ENCODE data around the gene HIRIP3. TPM values are rescaled to one million over a fixed set of nuclear protein-coding genes. Genes with fewer than 3 reads are reported as not detected.

HIRIP3 gene
- total and polyA plus RNA-seq, 2 of the 4 experiments (the other 2 are of a cell fraction) = 5.0 to 10.5 TPM

DNA sequence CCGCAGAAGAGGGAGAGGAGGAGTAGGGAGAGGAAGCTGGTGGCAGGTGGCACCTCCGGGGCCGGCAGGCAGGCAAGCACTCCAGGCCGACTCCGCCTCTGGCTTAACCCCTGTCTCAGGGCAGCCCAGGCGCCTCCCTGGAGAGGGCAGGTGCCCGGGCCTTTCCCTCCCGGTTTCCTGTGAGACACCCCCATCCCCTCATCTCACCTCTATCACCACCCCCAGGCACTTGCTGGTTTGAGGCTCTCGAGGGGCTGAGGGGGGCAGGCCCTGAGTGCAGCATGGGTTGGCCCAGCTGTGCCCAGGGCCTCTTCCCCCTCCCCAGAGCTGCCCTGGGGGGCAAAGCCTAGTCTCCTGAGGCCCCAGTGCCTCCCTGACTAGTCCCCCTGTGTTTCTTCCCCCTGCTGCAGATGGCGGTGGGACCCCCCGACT, 9.4 kb upstream of the HIRIP3 start:
- H3K56ac ChIP-seq (ENCODE audit: extremely low read depth, insufficient read depth, low read length) = no peak overlapping the region
- H3K23ac ChIP-seq (ENCODE audit: low read depth, low read length) = no peak overlapping the region
- POLR2A ChIA-PET (ENCODE audit: unreplicated experiment) = interaction anchor here (0.5 to 0.6 kb wide), 2 partner anchors 13 to 886 kb away, joined by 3 to 5 read pairs; no protein-coding TSS in a partner anchor
- no peak overlapping the region for H3K14ac ChIP-seq (replicated peaks; ENCODE audit: low read depth, low read length)
- H2BK5ac ChIP-seq (ENCODE audit: low read depth, low read length, poor library complexity, severe bottlenecking) = no peak overlapping the region
- no peak overlapping the region for H4K8ac ChIP-seq (ENCODE audit: low read depth in 2 of 2, low read length in 2 of 2)
- peaks cover 6% of the 10 kb centered on the region; the same call in 1 of the 2 replicates for H3K27me3 ChIP-seq (ENCODE audit: control insufficient read depth, insufficient read depth, low read length)
- in situ Hi-C loops (cut with MboI; ENCODE audit: low sequenced_read_pairs) = no loop called here
- H3K18ac ChIP-seq (ENCODE audit: low read depth, low read length) = no peak overlapping the region
- no peak overlapping the region for H3K4ac ChIP-seq (ENCODE audit: low read depth, low read length)
- dilution Hi-C loops (cut with HindIII; ENCODE audit: low sequenced_read_pairs, unreplicated experiment) = no loop called here
- H3K9me3 ChIP-seq (ENCODE audit: control insufficient read depth, insufficient read depth, low read length) = no peaks in the 10 kb centered on the region
- intact Hi-C loops (cut with micrococcal nuclease) = no loop called here
- peaks cover 17% of the 10 kb centered on the region for H3K36me3 ChIP-seq (ENCODE audit: control insufficient read depth, insufficient read depth, low read length)
- peaks cover 2 to 7% of the 10 kb centered on the region in 2 experiments; a peak in 3 of 4 replicates for H3K79me1 ChIP-seq (ENCODE audit: low read depth in 1 of 2, low read length in 2 of 2)
- H3K4me2 ChIP-seq (ENCODE audit: low read depth, low read length) = no peak overlapping the region
- no peak overlapping the region for H3K4me3 ChIP-seq (ENCODE audit: insufficient read depth, low read depth, low read length)
- no peaks in the 10 kb centered on the region for H3K9me1 ChIP-seq (ENCODE audit: insufficient read depth, low read length)
- no peaks in the 10 kb centered on the region for H3K4me1 ChIP-seq (ENCODE audit: control insufficient read depth, insufficient read depth, low read length)
- no peak overlapping the region for H2BK120ac ChIP-seq (ENCODE audit: low read depth, low read length)
- ATAC-seq (ENCODE audit: low read depth) (no peak), DNase-seq (no peak)
- no peak overlapping the region for H4K5ac ChIP-seq (ENCODE audit: low read depth, low read length)
- no peak overlapping the region for H2AFZ ChIP-seq (replicated peaks; ENCODE audit: low read length, poor library complexity)
- CTCF ChIA-PET = no interaction called here
- no peak overlapping the region for H3K9ac ChIP-seq (ENCODE audit: low read depth, low read length)
- WGBS, 2 experiments (ENCODE audit: extremely low coverage in 2 of 2, insufficient read length in 1 of 2) = no CpG with 5 or more reads among the region's 11 CpGs
- no peak for TF ChIP-seq FOS (IDR thresholded peaks at IDR 0.05; ENCODE audit: low read depth, low read length)
- TF ChIP-seq RAD21 (IDR thresholded peaks at IDR 0.05; ENCODE audit: low read length) = no peak
- no peak for TF ChIP-seq NFE2L2 (IDR thresholded peaks at IDR 0.05; ENCODE audit: low read depth, low read length)
- no peak for TF ChIP-seq MAZ (IDR thresholded peaks at IDR 0.05; ENCODE audit: borderline replicate concordance, low read depth, low read length)
- no peak for TF ChIP-seq RCOR1 (IDR thresholded peaks at IDR 0.05; ENCODE audit: insufficient replicate concordance, low read length)
- TF ChIP-seq MAFK (IDR thresholded peaks at IDR 0.05; ENCODE audit: low read depth, low read length) = no peak
- no peak for TF ChIP-seq CEBPB (IDR thresholded peaks at IDR 0.05; ENCODE audit: low read depth, low read length)
- TF ChIP-seq, protein P1, sequence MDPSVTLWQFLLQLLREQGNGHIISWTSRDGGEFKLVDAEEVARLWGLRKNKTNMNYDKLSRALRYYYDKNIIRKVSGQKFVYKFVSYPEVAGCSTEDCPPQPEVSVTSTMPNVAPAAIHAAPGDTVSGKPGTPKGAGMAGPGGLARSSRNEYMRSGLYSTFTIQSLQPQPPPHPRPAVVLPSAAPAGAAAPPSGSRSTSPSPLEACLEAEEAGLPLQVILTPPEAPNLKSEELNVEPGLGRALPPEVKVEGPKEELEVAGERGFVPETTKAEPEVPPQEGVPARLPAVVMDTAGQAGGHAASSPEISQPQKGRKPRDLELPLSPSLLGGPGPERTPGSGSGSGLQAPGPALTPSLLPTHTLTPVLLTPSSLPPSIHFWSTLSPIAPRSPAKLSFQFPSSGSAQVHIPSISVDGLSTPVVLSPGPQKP (IDR thresholded peaks at IDR 0.05; ENCODE audit: borderline replicate concordance, low read depth, low read length) = no peak
- TF ChIP-seq, protein P2, sequence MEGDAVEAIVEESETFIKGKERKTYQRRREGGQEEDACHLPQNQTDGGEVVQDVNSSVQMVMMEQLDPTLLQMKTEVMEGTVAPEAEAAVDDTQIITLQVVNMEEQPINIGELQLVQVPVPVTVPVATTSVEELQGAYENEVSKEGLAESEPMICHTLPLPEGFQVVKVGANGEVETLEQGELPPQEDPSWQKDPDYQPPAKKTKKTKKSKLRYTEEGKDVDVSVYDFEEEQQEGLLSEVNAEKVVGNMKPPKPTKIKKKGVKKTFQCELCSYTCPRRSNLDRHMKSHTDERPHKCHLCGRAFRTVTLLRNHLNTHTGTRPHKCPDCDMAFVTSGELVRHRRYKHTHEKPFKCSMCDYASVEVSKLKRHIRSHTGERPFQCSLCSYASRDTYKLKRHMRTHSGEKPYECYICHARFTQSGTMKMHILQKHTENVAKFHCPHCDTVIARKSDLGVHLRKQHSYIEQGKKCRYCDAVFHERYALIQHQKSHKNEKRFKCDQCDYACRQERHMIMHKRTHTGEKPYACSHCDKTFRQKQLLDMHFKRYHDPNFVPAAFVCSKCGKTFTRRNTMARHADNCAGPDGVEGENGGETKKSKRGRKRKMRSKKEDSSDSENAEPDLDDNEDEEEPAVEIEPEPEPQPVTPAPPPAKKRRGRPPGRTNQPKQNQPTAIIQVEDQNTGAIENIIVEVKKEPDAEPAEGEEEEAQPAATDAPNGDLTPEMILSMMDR (conservative IDR thresholded peaks at IDR 0.05; ENCODE audit: low read depth, low read length) = no peak
- no peak for TF ChIP-seq BHLHE40 (IDR thresholded peaks at IDR 0.05; ENCODE audit: low read depth, low read length)
- TF ChIP-seq, protein P3, sequence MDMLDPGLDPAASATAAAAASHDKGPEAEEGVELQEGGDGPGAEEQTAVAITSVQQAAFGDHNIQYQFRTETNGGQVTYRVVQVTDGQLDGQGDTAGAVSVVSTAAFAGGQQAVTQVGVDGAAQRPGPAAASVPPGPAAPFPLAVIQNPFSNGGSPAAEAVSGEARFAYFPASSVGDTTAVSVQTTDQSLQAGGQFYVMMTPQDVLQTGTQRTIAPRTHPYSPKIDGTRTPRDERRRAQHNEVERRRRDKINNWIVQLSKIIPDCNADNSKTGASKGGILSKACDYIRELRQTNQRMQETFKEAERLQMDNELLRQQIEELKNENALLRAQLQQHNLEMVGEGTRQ (IDR thresholded peaks at IDR 0.05; ENCODE audit: low read depth, low read length) = no peak
- no peak for TF ChIP-seq MXI1 (IDR thresholded peaks at IDR 0.05; ENCODE audit: borderline replicate concordance, low read depth, low read length)
- no peak for TF ChIP-seq POLR2A (IDR thresholded peaks at IDR 0.05; ENCODE audit: low read depth, low read length)
- no peak for TF ChIP-seq CHD1 (IDR thresholded peaks at IDR 0.05; ENCODE audit: low read depth, low read length)
- TF ChIP-seq SMC3 (IDR thresholded peaks at IDR 0.05; ENCODE audit: low read depth, low read length) = no peak
- TF ChIP-seq RFX5 (IDR thresholded peaks at IDR 0.05; ENCODE audit: low read depth, low read length) = no peak
- H4K20me1 ChIP-seq (ENCODE audit: insufficient read depth, low read length) = no peaks in the 10 kb centered on the region; the same call in 1 of the 2 replicates
- H3K27ac ChIP-seq (ENCODE audit: insufficient read depth, low read length) = no peak overlapping the region
- no peak overlapping the region for H2AK5ac ChIP-seq (ENCODE audit: low read depth, low read length)
- H2BK15ac ChIP-seq (ENCODE audit: low read depth, low read length) = no peak overlapping the region
- H4K91ac ChIP-seq (ENCODE audit: insufficient read depth, low read depth, low read length) = no peak overlapping the region
- no TSS peak for BruUV-seq (replicated peaks)
- H2AK9ac ChIP-seq (replicated peaks; ENCODE audit: low read depth, low read length, poor library complexity) = peak overlapping the region; percentile 28
- H2BK20ac ChIP-seq (ENCODE audit: low read depth, low read length) = no peak overlapping the region
